HG03108 (cell line): ENCODE results near the gene SLC25A26.

Source experiments
- ATAC-seq: cut with Tn5 transposase; IDR thresholded peaks from one replicate; pipeline ENCODE4 v1.9.1; 2021; ENCODE audit warnings: moderate library complexity; ENCODE audit not compliant: unreplicated experiment

SLC25A26 gene

DNA sequence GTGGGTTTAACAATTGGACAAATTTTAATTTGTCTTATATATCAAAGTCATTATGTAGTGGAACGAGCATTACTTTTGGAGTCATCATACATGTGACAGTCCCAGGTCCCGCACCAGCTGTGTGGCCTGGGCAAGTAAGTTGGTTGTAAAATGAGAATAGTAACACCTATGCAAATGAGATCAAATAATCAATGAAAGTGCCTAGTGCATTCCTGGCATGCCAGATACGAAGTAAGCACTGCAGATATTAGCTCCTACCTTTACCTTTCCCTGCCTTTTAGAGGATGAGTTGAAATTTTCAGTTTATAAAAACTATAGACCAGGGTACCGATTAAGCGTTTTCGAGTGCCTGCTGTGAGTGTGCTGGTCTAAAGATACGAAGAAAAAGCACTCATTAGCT is 145.9 kb downstream of the SLC25A26 start:
- no peak for ATAC-seq

- no peak for ATAC-seq
Measured at GRCh38 chr3:66367979-66368378, 147.2 kb downstream of the SLC25A26 start.

DNA sequence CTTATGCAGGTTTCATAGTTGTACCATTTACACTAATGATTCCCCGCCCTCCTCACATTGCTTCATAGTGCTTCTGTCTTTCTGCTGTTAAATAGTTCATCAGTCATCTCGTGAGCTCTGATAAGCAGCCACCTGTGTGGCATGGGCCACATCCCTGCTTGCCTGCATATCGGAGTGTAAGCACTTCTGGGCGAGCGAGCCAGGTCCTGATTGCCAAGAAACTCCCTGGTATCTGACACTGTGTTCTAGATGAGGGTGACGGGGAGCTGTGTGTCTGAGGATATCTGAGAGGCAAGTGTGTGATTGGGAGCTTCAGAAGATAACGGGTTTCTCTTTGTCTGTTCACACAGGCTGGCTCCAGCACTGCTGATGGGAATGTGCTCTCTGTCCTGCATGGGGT is 149.4 kb downstream of the SLC25A26 start:
- ATAC-seq, result no peak

- ATAC-seq, result no peak
Measured at GRCh38 chr3:66371432-66371831, 150.6 kb downstream of the SLC25A26 start.

GRCh38 chr3:66372681-66373350 is 152.0 kb downstream of the SLC25A26 start:
- no peak for ATAC-seq

DNA sequence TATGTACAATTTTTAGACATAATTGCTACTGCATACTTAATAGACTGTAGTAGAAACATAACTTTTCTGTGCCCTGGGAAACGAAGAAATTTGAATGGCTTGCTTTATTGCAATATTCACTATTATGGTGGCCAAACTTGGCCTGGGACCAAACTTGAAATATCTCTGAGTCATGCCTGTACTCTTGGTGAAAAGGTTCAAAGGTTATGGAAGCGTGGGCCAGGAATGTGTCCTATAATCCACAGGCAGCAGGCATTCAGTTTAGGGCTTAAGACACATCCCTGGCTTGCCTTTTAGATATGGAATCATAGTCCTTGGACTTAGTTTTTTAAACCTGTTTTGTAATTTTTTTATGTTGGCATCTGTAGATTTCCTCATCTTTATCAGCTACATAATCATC is 155.8 kb downstream of the SLC25A26 start:
- ATAC-seq, result no peak

DNA sequence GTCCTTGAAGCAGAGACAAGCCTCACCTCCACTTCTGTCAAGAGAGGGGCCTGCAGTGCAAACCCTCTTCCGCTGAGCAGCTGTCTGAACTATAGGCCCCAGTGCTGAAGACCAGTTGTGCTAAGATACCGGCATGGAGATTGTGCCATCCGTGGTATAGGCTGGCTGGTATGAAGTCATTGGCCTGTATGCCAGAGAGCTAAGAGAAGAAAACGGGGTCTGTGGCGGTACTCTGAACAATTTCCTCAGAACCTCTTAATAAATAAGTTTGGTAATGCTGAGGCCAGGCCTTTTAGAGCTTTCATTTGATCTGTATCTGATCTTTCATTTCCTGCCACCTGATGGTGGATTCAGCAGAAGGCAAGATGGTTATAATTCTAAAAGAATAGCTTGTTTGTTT is 157.0 kb downstream of the SLC25A26 start:
- ATAC-seq, result no peak

DNA sequence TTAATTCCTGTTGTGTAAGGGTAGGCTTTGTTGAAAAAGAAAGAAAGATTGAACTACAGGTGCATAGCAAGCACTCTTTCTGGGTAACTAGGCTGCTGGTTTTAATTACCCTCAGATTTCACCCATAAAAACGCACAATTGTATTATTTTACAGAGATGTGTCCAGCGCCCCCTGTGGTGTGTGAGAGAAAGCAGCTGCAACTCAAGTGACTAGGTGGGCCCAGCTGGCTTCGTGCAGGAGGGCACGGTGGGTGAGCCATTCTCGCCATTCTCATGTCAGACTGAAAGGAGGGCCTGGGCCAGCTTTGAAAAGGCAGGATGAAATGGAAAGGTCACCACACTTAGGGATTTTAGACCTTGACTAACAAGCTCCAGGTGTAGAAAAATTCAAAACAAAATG is 157.5 kb downstream of the SLC25A26 start:
- ATAC-seq, result no peak

DNA sequence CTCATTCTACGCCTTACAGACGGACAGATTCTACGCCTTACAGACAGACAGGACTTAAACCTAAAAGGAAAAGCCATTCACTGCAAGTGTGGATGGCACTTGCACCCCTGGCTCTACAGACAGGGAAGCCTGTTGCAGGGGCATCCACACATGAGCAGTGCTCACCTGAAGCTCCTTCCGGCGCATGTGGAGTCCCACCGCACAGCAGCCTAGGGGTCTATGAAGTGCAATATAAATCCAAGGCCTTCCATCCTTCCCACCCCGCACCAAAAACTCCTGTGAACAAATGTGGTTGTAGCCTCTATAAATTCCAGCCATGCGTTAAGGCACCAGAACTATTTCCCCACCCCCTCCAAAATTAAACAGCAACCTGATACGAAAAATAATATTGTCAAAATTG is 158.8 kb downstream of the SLC25A26 start:
- no peak for ATAC-seq

DNA sequence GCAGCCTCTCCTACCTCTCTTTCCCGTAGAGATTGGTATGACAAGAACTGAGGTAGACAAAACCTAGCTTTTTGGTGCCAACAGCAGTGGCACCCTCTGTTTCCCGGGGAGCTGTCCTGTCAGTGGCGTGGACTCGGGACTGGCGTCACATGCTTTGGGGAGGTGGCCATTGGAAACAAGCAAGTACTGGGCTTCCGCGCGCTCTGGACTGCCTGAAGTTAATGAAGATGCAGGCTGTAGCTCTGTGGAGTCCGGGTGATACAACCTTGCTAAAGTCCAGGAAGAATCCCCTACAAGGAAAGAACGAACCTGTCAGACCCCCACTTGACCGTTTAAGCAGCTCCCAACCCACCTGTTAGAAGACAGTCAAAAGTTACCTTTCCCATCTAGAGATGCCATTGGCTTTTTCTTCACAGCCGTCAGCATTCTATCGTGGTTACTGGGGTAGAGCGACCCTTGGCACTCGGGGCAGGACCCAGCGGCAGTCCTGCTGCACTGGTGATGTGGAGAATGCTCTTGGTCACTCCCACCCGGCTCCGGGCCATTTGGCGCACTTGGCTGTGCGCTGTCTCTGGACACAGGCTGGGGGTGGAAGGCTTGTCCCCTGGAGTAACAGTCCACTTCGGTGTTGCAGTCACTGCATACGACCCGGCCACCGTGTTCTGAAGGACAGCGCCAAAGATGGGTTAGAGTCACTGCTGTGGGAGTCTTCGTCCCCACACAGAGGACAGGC is 159.6 kb downstream of the SLC25A26 start:
- ATAC-seq, result no peak

DNA sequence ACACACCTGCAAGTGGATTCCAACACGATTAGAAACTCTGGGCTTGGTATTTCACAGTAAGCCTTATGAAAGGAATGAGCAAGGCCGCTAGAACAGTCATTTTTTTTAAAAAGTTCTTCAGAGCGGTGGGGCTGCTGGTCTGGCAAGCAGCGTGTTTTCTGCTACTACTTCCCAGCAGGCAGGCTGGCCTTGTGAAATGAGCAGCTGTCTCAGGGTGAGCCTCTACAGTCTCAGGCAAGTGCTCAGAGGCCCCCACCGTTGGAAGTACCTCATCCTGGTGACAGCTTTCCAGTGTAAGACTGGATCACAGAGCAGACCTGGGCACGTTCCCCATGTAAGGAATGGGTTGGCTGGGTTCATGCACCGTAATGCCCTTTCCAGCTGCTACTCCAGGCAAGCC is 160.8 kb downstream of the SLC25A26 start:
- ATAC-seq, result no peak

- no peak for ATAC-seq
Measured at GRCh38 chr3:66382142-66382541, 161.3 kb downstream of the SLC25A26 start.

DNA sequence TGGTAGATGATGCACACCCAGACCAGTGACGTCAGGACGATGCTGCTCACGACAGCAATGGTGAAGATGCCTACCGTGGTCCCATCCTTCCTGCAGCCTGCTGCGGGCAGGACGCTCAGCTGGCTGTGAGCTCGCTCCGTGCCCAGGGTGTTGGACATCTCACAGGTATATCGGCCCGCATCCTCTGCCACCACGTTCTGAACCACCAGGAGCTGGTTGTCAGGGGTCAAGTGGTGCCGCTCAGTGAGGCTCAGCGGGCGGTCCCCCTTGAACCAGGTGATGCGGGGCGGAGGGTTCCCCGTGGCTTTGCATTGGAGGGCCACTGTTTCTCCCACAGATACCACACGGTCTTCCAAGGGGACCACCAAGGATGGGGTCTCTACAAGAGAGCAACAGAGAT is 162.2 kb downstream of the SLC25A26 start:
- ATAC-seq, result no peak

GRCh38 chr3:66383998-66384745 is 163.4 kb downstream of the SLC25A26 start:
- ATAC-seq, result no peak

- ATAC-seq, result no peak
Measured at GRCh38 chr3:66385066-66385465, 164.3 kb downstream of the SLC25A26 start.

DNA sequence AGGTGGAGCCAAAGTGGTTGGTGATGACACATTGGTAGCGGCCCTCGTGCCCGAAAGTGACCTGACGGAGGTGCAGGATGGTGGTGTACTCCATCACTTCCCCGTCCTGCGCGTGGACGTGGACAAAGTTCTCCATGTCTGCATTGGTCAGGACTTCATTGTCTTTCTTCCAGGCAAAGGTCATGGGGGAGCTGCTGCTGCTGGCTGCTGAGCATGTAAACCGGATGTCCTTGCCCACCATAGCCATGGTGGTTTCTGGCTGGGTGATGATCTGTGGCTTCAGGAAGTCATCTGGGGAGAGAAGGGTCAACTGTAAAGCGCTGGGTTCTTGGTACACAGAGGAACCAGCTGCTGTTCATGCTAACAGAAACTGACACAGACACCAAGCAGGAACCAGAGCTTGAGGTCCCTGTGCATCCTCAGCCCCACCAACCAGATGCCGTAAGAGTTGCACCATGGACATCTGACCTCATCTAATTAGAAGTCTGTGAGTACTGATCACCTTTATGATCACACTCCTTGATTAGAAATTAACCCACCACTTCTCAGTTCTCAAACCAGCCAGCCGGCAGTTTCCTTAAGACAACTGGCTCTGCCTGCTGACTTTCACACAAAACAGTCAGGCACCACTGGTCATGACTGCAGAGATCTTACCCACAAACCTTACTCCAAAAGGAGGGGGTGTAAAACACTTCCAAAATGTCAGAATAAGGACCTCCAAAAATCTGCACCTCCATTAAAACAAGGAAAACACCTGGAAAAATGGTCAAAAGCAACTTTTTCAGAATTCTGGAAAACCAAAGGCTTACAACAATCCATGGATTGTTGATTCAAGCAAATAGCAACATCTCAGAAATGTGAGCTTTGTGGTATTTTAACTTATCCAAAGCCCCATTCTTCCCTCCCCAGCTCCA is 165.5 kb downstream of the SLC25A26 start:
- peak; percentile 83 for ATAC-seq

GRCh38 chr3:66386925-66387650 is 166.3 kb downstream of the SLC25A26 start:
- ATAC-seq, result peak; percentile 38

DNA sequence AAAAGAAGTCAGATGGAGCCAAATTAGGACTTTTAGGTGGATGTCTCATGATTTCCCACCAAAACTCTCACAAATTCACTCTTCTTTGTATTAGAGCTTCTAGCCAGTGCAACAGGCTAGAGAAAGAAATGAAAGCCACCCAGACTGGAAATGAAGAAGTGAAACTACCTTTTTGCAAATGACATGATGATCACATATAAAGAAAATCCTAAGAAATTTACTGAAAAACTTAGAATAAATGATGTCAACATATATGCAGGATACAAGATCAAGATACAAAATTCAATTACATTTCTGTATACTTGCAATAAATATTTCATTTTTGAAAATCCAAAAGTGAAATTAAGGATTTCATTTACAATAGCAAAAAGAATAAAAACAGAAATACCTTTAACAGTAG is 169.2 kb downstream of the SLC25A26 start:
- no peak for ATAC-seq

DNA sequence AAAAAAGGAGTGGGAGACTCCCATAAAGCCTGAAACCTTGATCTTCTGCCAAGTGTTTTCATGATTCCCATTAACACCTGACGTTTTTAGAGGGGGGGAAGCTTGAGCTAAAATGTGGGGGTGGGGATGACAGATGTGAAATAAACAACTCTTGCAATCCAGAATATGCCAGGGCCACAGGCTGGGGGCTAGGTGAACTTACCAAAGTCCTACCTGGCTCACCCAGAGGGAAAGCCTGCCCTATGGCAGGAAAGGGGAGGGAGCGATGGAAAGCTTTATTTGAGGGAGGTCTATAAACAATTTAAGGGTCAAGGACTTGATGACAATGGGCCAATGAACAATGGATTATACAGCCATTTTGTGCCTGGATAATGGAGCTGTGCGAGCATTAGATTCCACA is 171.7 kb downstream of the SLC25A26 start:
- no peak for ATAC-seq

DNA sequence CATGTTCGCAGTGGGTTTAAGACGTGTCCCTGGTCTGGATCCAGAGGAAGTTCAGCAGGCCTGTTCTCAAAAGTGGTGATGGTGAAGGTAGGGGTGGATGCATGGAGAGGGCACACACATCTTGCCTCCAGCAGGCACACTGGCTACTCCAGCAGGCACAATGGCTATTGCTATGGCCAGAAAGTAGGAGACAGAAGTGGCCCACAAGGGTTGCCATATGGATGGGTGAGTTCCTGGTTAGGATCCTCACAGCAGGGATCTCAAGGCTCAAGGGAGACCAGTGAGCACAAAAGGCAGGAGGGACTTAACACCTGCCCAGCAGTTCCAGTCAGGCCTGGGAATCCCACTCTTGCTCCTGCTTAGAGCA is 172.1 kb downstream of the SLC25A26 start:
- ATAC-seq, result no peak
